Measurements from ENCODE around the gene CD84.

CD84 gene

GRCh38 chr1:160548960-160549664 lies 30.2 kb downstream of the CD84 start:
- no peak for DNase-seq (ENCODE audit: low read depth)
- H3K4me3 ChIP-seq (ENCODE audit: low read depth, low read length): no peak overlapping the region
- TF ChIP-seq POLR2A (IDR thresholded peaks at IDR 0.05; ENCODE audit: extremely low read depth, insufficient read length): no peak
- no peak for TF ChIP-seq MAX (IDR thresholded peaks at IDR 0.05; ENCODE audit: low read depth, low read length)
- no peak for TF ChIP-seq MYC (IDR thresholded peaks at IDR 0.05; ENCODE audit: low read depth, low read length)
- TF ChIP-seq CTCF (IDR thresholded peaks at IDR 0.05; ENCODE audit: low read depth, low read length): no peak

- TF ChIP-seq POLR2A (IDR thresholded peaks at IDR 0.05; ENCODE audit: extremely low read depth, insufficient read length) (no peak), MYC (IDR thresholded peaks at IDR 0.05; ENCODE audit: low read depth, low read length) (no peak), MAX (IDR thresholded peaks at IDR 0.05; ENCODE audit: low read depth, low read length) (no peak), CTCF (IDR thresholded peaks at IDR 0.05; ENCODE audit: low read depth, low read length) (no peak)
- no peak overlapping the region for H3K4me3 ChIP-seq (ENCODE audit: low read depth, low read length)
- no peak for DNase-seq (ENCODE audit: low read depth)
Measured at GRCh38 chr1:160548183-160548582, 31.1 kb downstream of the CD84 start.

- no peak overlapping the region for H3K4me3 ChIP-seq (ENCODE audit: low read depth, low read length)
- no peak for DNase-seq (ENCODE audit: low read depth)
- TF ChIP-seq CTCF (IDR thresholded peaks at IDR 0.05; ENCODE audit: low read depth, low read length) (no peak), MAX (IDR thresholded peaks at IDR 0.05; ENCODE audit: low read depth, low read length) (no peak), MYC (IDR thresholded peaks at IDR 0.05; ENCODE audit: low read depth, low read length) (no peak)
Measured at GRCh38 chr1:160547422-160547821, 31.9 kb downstream of the CD84 start.

DNA sequence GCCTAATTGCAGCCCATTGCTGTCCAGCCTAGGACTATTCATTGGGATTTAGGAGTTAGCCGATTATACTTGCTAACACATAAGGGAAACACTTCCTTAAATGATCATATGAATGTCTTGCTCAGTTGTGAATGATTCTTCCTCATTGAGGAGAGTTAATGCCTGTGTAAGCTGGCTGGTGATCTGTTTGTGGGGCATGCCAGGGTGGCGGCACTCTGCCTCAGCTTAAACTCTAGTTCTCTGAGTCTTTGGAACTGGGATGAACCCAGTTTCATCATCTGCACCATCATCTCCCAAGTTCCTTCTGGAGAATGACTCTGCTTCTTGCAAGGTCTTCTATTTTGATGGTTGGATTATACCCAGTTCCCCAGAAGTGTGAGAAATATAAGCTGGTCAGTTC lies 32.4 kb downstream of the CD84 start:
- DNase-seq (ENCODE audit: low read depth): peak; percentile 58
- H3K4me3 ChIP-seq (ENCODE audit: low read depth, low read length): no peak overlapping the region
- TF ChIP-seq MYC (IDR thresholded peaks at IDR 0.05; ENCODE audit: low read depth, low read length) (no peak), CTCF (IDR thresholded peaks at IDR 0.05; ENCODE audit: low read depth, low read length) (no peak), POLR2A (IDR thresholded peaks at IDR 0.05; ENCODE audit: extremely low read depth, insufficient read length) (no peak), MAX (IDR thresholded peaks at IDR 0.05; ENCODE audit: low read depth, low read length) (no peak)

DNA sequence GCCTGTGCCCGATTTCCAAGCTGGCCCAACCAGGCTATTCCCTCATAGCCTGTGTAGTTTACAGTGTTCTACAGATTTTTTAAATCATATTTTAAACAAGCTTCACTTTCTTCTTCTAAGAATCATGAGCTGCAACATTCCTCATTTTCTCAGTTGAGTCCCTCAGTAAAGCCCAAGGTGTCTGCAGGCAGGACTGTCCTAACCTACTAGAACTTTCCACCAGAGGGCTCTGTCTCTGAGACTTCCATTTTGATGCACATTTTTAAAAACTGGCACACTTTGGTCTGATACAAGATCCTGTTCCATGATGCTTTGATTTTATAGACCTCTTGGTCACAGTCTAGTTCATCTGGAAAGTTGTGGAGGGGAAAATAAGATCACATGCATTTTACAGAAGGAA lies 34.6 kb downstream of the CD84 start:
- DNase-seq (ENCODE audit: low read depth): peak; percentile 56
- no peak for TF ChIP-seq MYC (IDR thresholded peaks at IDR 0.05; ENCODE audit: low read depth, low read length)
- peak; percentile 28 for TF ChIP-seq CTCF (IDR thresholded peaks at IDR 0.05; ENCODE audit: low read depth, low read length)
- 0 out of 2 replicates have a peak, but pooled peaks have one; percentile 7 for TF ChIP-seq MAX (IDR thresholded peaks at IDR 0.05; ENCODE audit: low read depth, low read length)
- H3K4me3 ChIP-seq (ENCODE audit: low read depth, low read length): no peak overlapping the region
